Measurements from ENCODE around the gene KRTAP1-1. TPM values are rescaled to one million over a fixed set of nuclear protein-coding genes. Genes with fewer than 3 reads are reported as not detected.
"Not testable (repeated sequence)": the region's sequence is repeated elsewhere in the genome, so short reads cannot be mapped to it uniquely, and the experiment has no call there.

Gene KRTAP1-1, protein sequence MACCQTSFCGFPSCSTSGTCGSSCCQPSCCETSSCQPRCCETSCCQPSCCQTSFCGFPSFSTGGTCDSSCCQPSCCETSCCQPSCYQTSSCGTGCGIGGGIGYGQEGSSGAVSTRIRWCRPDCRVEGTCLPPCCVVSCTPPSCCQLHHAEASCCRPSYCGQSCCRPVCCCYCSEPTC
- total RNA-seq (not detected), polyA plus RNA-seq (not detected)
- long read RNA-seq, donor 1: 0 reads
- long read RNA-seq, donor 2: 0 reads

DNA sequence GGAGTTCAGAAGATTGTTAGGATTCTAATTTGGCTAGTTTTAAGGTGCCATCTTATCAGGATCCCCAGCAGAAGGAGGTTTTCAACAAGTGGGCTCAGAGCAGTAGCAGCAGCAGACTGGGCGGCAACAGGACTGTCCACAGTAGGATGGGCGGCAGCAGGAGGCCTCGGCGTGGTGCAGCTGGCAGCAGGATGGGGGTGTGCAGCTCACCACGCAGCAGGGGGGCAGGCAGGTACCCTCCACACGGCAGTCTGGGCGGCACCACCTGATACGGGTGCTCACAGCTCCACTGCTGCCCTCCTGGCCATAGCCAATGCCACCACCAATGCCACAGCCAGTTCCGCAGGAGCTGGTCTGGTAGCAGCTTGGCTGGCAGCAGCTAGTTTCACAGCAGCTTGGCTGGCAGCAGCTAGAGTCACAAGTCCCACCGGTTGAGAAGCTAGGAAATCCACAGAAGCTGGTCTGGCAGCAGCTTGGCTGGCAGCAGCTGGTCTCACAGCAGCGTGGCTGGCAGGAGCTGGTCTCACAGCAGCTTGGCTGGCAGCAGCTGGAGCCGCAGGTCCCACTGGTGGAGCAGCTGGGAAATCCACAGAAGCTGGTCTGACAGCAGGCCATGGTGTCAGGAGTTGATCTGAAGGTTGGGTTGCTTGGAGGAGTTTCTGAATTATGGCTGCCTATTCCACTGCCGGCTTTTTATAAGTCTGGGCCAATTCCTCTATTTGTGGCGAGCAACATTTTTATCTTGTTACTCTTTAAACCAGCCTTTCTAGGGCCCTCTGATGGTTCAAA, at the start of gene KRTAP1-1:
TSS of gene KRTAP1-1 (minus strand) at position 668 of the 789 bp plus-strand sequence. CDS start at position 615, 53 bp downstream.
- H3K9me3 ChIP-seq (ENCODE audit: control insufficient read depth, low read length); H3K27ac ChIP-seq (ENCODE audit: low read depth in 1 of 2, low read length in 2 of 2); H3K27me3 ChIP-seq (ENCODE audit: control insufficient read depth in 1 of 2, insufficient read depth in 2 of 2, low read length in 1 of 2); H3K36me3 ChIP-seq (ENCODE audit: control insufficient read depth in 1 of 2, insufficient read depth in 2 of 2, low read length in 1 of 2); intact Hi-C loops (cut with DNase I); H3K4me3 ChIP-seq (ENCODE audit: low read length in 2 of 2); DNase-seq; ATAC-seq (ENCODE audit: low FRiP score); H3K4me1 ChIP-seq (ENCODE audit: control insufficient read depth in 1 of 2, insufficient read depth in 2 of 2, low read length in 2 of 2): not testable (repeated sequence)
- WGBS, 2 donors: 47 to 54% methylated on average over 11 to 14 of the region's 14 CpGs

DNA sequence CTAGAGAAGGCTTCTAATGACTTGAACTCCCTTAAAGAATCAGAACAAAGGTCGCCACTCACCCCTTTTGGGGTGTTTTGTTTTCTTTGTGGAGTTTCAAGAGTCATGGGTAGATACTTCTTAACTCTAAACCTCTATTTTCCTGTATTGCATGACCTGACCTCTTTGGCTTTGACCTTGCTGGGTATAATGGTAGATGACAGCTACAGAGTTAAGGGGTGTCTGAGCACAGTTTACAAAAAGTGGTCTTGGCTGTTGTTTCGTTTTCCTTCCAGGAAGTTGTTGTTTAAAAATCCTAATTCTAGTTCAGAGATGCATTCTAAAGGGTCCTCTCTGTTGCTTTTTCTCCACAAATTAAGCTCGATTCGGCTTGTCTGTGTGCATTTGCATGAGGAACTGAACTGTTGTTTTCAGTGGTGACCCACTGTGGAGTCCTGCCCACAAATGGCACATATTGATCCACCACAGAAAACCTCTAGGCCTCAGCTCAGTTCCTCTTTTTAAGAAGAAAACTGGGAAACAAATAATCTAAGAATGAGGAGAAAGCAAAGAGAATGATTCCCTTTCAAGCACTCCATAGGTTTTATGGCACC, 47.6 kb upstream of the KRTAP1-1 start:
- H3K27me3 ChIP-seq (ENCODE audit: control insufficient read depth in 1 of 2, insufficient read depth in 2 of 2, low read length in 1 of 2); H3K36me3 ChIP-seq (ENCODE audit: control insufficient read depth in 1 of 2, insufficient read depth in 2 of 2, low read length in 1 of 2); H3K9me3 ChIP-seq (ENCODE audit: control insufficient read depth, low read length); intact Hi-C loops (cut with DNase I); ATAC-seq (ENCODE audit: low FRiP score); H3K4me1 ChIP-seq (ENCODE audit: control insufficient read depth in 1 of 2, insufficient read depth in 2 of 2, low read length in 2 of 2); H3K4me3 ChIP-seq (ENCODE audit: low read length in 2 of 2); DNase-seq; H3K27ac ChIP-seq (ENCODE audit: low read depth in 1 of 2, low read length in 2 of 2): not testable (repeated sequence)
- WGBS, 2 donors: 34 to 60% methylated on average over 4 of the region's 4 CpGs

DNA sequence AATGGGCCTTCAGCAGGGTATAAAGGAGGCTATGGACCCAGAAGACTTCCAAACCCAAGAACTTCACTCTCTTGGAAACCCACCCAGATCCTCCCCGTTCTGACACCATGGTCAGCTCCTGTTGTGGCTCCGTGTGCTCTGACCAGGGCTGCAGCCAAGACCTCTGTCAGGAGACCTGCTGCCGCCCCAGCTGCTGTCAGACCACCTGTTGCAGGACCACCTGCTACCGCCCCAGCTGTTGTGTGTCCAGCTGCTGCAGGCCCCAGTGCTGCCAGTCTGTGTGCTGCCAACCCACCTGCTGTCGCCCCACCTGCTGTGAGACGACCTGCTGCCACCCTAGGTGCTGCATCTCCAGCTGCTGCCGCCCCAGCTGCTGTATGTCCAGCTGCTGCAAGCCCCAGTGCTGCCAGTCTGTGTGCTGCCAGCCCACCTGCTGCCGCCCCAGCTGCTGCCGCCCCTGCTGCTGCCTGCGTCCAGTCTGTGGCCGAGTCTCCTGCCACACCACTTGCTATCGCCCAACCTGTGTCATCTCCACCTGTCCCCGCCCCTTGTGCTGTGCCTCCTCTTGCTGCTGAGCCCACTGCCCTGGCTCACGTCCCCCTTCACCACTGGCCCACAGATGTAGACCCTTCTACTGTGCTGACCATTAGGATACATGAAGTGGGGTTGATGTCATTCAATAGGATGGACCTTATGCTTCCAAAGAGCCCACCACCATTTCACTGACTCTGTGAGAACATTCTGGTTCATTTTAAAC, 43.0 kb upstream of the KRTAP1-1 start, which contains the start of gene KRTAP4-7:
TSS of gene KRTAP4-7 (plus strand) at position 51 of the 757 bp plus-strand sequence. CDS start at position 108, 57 bp downstream.
- H3K4me3 ChIP-seq (ENCODE audit: low read length in 2 of 2); H3K4me1 ChIP-seq (ENCODE audit: control insufficient read depth in 1 of 2, insufficient read depth in 2 of 2, low read length in 2 of 2); DNase-seq; ATAC-seq (ENCODE audit: low FRiP score); H3K36me3 ChIP-seq (ENCODE audit: control insufficient read depth in 1 of 2, insufficient read depth in 2 of 2, low read length in 1 of 2); H3K9me3 ChIP-seq (ENCODE audit: control insufficient read depth, low read length); intact Hi-C loops (cut with DNase I); H3K27me3 ChIP-seq (ENCODE audit: control insufficient read depth in 1 of 2, insufficient read depth in 2 of 2, low read length in 1 of 2); H3K27ac ChIP-seq (ENCODE audit: low read depth in 1 of 2, low read length in 2 of 2): not testable (repeated sequence)
- 66 to 78% methylated on average over 10 to 14 of the region's 14 CpGs for WGBS, 2 donors

DNA sequence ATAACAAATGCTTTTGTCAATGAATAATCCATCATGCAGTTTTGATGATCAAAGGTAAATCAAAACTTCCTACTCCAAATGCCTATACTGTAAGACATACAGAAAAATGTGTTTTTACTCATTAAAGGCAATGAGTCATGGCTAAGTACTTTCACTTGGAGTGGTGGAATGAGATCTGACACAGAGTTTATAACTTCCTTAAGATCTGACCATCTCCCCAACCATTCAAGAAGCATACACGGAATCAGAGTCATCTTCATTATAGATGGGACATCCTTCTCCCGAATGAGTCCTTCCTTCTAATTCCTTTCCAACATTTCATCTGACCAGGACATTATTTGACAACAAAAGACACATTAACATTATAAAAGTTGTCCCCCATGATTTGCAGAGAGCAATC, 42.2 kb upstream of the KRTAP1-1 start:
- DNase-seq; H3K36me3 ChIP-seq (ENCODE audit: control insufficient read depth in 1 of 2, insufficient read depth in 2 of 2, low read length in 1 of 2); ATAC-seq (ENCODE audit: low FRiP score); H3K27me3 ChIP-seq (ENCODE audit: control insufficient read depth in 1 of 2, insufficient read depth in 2 of 2, low read length in 1 of 2); H3K27ac ChIP-seq (ENCODE audit: low read depth in 1 of 2, low read length in 2 of 2); H3K4me3 ChIP-seq (ENCODE audit: low read length in 2 of 2); H3K4me1 ChIP-seq (ENCODE audit: control insufficient read depth in 1 of 2, insufficient read depth in 2 of 2, low read length in 2 of 2); intact Hi-C loops (cut with DNase I); H3K9me3 ChIP-seq (ENCODE audit: control insufficient read depth, low read length): not testable (repeated sequence)
- 60 to 75% methylated on average over 2 of the region's 2 CpGs for WGBS, 2 donors

DNA sequence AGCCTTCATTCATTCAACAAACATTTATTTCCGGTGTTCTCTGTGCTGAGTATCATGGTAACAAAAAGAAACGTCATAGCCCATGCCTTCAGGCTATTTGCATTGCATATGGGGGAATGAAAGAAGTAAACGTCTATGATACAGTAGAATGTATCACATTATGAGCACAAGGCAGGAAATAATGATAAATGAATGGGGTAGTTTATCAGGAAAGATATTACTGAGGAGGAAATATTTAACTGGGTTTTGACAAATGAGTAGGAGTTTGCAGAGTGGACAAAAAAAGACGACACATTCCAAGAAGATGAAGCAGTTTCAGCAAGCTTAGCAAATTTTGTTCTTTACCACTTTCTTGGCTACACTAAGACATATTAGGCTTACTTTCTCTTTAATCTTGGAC, 41.4 kb upstream of the KRTAP1-1 start:
- ATAC-seq (ENCODE audit: low FRiP score) (no peak), DNase-seq (no peak)
- Histone ChIP-seq H3K27me3 (ENCODE audit: control insufficient read depth in 1 of 2, insufficient read depth in 2 of 2, low read length in 1 of 2) (no peaks in the 10 kb centered on the region), H3K4me3 (ENCODE audit: low read length in 2 of 2) (no peak overlapping the region), H3K9me3 (ENCODE audit: control insufficient read depth, low read length) (no peaks in the 10 kb centered on the region), H3K4me1 (ENCODE audit: control insufficient read depth in 1 of 2, insufficient read depth in 2 of 2, low read length in 2 of 2) (no peaks in the 10 kb centered on the region), H3K36me3 (ENCODE audit: control insufficient read depth in 1 of 2, insufficient read depth in 2 of 2, low read length in 1 of 2) (no peaks in the 10 kb centered on the region), H3K27ac (ENCODE audit: low read depth in 1 of 2, low read length in 2 of 2) (no peak overlapping the region)
- intact Hi-C loops (cut with DNase I): no loop called here
- 40 to 48% methylated on average over 4 of the region's 4 CpGs for WGBS, 2 donors

DNA sequence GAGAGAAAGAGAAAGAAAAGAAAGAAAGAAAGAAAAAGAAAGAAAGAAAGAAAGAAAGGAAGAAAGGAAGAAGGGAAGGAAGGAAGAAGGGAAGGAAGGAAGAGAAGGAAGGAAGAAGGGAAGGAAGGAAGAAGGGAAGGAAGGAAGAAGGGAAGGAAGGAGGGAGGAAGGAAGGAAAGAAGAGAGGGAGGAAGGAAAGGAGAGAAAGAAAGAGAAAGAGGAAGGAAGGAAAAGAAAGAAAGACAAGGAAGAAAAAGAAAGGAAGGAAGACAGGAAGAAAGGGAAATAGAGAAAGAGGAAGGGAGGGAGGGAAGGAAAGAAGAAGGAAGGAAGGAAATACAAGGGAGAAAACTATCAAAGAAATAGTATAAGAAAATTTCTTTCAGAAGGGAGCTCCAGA, 35.5 kb upstream of the KRTAP1-1 start:
- intact Hi-C loops (cut with DNase I): no loop called here
- no peak overlapping the region for H3K4me3 ChIP-seq (ENCODE audit: low read length in 2 of 2)
- no peak overlapping the region for H3K27ac ChIP-seq (ENCODE audit: low read depth in 1 of 2, low read length in 2 of 2)
- no peaks in the 10 kb centered on the region for H3K36me3 ChIP-seq (ENCODE audit: control insufficient read depth in 1 of 2, insufficient read depth in 2 of 2, low read length in 1 of 2)
- ATAC-seq (ENCODE audit: low FRiP score) (no peak), DNase-seq (no peak)
- H3K4me1 ChIP-seq (ENCODE audit: control insufficient read depth in 1 of 2, insufficient read depth in 2 of 2, low read length in 2 of 2): no peaks in the 10 kb centered on the region
- no peaks in the 10 kb centered on the region for H3K27me3 ChIP-seq (ENCODE audit: control insufficient read depth in 1 of 2, insufficient read depth in 2 of 2, low read length in 1 of 2)
- no peaks in the 10 kb centered on the region for H3K9me3 ChIP-seq (ENCODE audit: control insufficient read depth, low read length)

DNA sequence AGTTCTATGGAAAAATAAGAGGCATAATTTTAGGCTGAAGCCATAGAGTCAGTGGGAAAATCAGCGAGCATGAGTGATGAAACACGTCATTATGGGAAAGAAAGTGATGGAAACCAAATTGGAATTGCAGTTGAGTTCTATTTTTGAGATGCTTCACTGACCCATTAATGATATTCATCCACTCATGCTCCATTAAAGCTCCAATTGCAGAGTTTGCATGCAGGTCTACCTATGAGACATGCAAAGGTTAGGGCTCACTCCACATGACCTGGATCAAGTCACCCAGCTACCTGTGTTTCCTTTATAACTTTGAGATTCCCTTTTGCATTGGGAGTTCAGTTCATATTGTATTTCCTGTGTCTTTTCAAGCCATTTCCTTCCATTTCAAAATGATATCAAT, 32.4 kb upstream of the KRTAP1-1 start:
- WGBS, 2 donors: 84% methylated on average over 2 of the region's 2 CpGs
- no peaks in the 10 kb centered on the region for H3K36me3 ChIP-seq (ENCODE audit: control insufficient read depth in 1 of 2, insufficient read depth in 2 of 2, low read length in 1 of 2)
- H3K4me1 ChIP-seq (ENCODE audit: control insufficient read depth in 1 of 2, insufficient read depth in 2 of 2, low read length in 2 of 2): no peaks in the 10 kb centered on the region
- ATAC-seq (ENCODE audit: low FRiP score) (no peak), DNase-seq (no peak)
- no peak overlapping the region for H3K4me3 ChIP-seq (ENCODE audit: low read length in 2 of 2)
- no peaks in the 10 kb centered on the region for H3K27me3 ChIP-seq (ENCODE audit: control insufficient read depth in 1 of 2, insufficient read depth in 2 of 2, low read length in 1 of 2)
- no peaks in the 10 kb centered on the region for H3K9me3 ChIP-seq (ENCODE audit: control insufficient read depth, low read length)
- no peak overlapping the region for H3K27ac ChIP-seq (ENCODE audit: low read depth in 1 of 2, low read length in 2 of 2)
- intact Hi-C loops (cut with DNase I): no loop called here

DNA sequence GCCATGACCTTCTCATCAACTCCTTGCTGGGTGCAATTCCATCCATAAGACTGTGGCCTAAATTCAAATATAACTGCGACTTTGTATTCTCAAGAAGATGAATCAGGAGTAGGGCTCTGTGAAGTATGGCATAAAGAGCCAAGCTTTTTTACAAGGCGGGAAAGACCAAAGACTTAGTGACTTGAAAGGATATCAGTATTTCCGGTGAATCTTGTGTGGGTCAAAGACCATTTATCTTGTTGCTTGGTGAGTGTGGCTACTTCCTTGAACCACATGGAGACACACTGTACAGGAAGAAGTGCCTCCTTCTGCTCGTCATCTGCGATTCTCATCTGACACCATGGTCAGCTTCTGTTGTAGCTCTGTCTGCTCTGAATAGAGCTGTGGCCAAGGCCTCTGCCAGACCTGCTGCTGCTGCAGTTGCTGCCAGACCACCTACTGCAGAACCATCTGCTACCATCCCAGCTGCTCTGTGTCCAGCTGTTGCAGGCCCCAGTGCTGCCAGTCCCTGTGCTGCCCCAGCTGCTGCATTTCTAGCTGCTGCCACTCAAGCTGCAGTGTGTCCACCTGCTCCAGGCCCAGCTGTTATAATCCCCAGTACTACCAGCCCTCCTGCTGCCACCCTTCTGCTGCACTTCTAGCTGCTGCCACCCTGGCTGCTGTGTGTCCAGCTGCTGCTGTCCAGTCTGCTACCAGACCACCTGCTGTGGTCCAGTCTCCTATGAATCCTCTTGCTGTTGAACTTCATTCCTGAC, 30.5 kb upstream of the KRTAP1-1 start:
- Histone ChIP-seq H3K36me3 (ENCODE audit: control insufficient read depth in 1 of 2, insufficient read depth in 2 of 2, low read length in 1 of 2) (no peaks in the 10 kb centered on the region), H3K27ac (ENCODE audit: low read depth in 1 of 2, low read length in 2 of 2) (no peak overlapping the region), H3K4me3 (ENCODE audit: low read length in 2 of 2) (no peak overlapping the region), H3K27me3 (ENCODE audit: control insufficient read depth in 1 of 2, insufficient read depth in 2 of 2, low read length in 1 of 2) (no peaks in the 10 kb centered on the region), H3K4me1 (ENCODE audit: control insufficient read depth in 1 of 2, insufficient read depth in 2 of 2, low read length in 2 of 2) (no peaks in the 10 kb centered on the region), H3K9me3 (ENCODE audit: control insufficient read depth, low read length) (no peaks in the 10 kb centered on the region)
- 90% methylated on average over 5 of the region's 5 CpGs for WGBS, 2 donors
- intact Hi-C loops (cut with DNase I): no loop called here
- DNase-seq: no peak
- ATAC-seq (ENCODE audit: low FRiP score): no peak

Measured in aorta (tissue), 5 donors.